Astrocyte (in vitro differentiated cells and primary cell): ENCODE data around the gene MRPS25. TPM values are rescaled to one million over a fixed set of nuclear protein-coding genes. Genes with fewer than 3 reads are reported as not detected.

Experiments used
- DNase-seq: peaks from one replicate; pipeline ENCODE4 v3.0.0-alpha.2; 2010; ENCODE audit warnings: low read depth
- FAIRE-seq: peaks from 2 replicates; lab custom pipeline; 2011; peaks lifted over from hg19 to GRCh38; lab: Jason Lieb, UNC
- H2AFZ ChIP-seq: 2 replicates; pipeline ENCODE4 v1.6.0; 2012; ENCODE audit warnings: low read depth, low read length, inconsistent platforms
- H3K27ac ChIP-seq: 2 replicates; pipeline ENCODE4 v1.5.1; 2011; ENCODE audit warnings: low read depth, low read length, inconsistent platforms
- H3K27me3 ChIP-seq: 2 replicates; pipeline ENCODE4 v1.6.0; 2011; ENCODE audit warnings: low read length, inconsistent platforms; ENCODE audit not compliant: insufficient read depth
- H3K36me3 ChIP-seq: 2 replicates; pipeline ENCODE4 v1.5.1; 2011; ENCODE audit warnings: low read length, inconsistent platforms; ENCODE audit not compliant: insufficient read depth
- H3K4me1 ChIP-seq: 2 replicates; pipeline ENCODE4 v1.5.1; 2011; ENCODE audit warnings: low read length, inconsistent platforms; ENCODE audit not compliant: insufficient read depth
- H3K4me2 ChIP-seq: 2 replicates; pipeline ENCODE4 v1.6.0; 2012; ENCODE audit warnings: low read length, inconsistent platforms
- H3K4me3 ChIP-seq: 2 replicates; pipeline ENCODE4 v1.5.1; 2011; ENCODE audit warnings: low read depth, mild to moderate bottlenecking, low read length, inconsistent platforms; ENCODE audit not compliant: insufficient read depth
- H3K79me2 ChIP-seq: 2 replicates; pipeline ENCODE4 v1.6.0; 2012; ENCODE audit warnings: mild to moderate bottlenecking, low read length, inconsistent platforms; ENCODE audit not compliant: insufficient read depth
- H3K9ac ChIP-seq: 2 replicates; pipeline ENCODE4 v1.6.0; 2012; ENCODE audit warnings: mild to moderate bottlenecking, low read length, inconsistent platforms
- H3K9me3 ChIP-seq: 2 replicates; pipeline ENCODE4 v1.5.1; 2012; ENCODE audit warnings: low read depth, mild to moderate bottlenecking, low read length, inconsistent platforms; ENCODE audit not compliant: insufficient read depth
- H4K20me1 ChIP-seq: 2 replicates; pipeline ENCODE4 v1.6.0; 2012; ENCODE audit warnings: low read length, inconsistent platforms; ENCODE audit not compliant: insufficient read depth
- H3K27ac Mint-ChIP-seq: one replicate; pipeline ENCODE4 v1.8.0; 2021; ENCODE audit warnings: mild to moderate bottlenecking, mixed read lengths; ENCODE audit not compliant: unreplicated experiment
- H3K27me3 Mint-ChIP-seq: one replicate; pipeline ENCODE4 v1.8.0; 2021; ENCODE audit warnings: low read depth, mixed read lengths; ENCODE audit not compliant: unreplicated experiment
- H3K36me3 Mint-ChIP-seq: one replicate; pipeline ENCODE4 v1.8.0; 2021; ENCODE audit warnings: low read depth, mixed read lengths; ENCODE audit not compliant: unreplicated experiment
- H3K4me1 Mint-ChIP-seq: one replicate; pipeline ENCODE4 v1.8.0; 2021; ENCODE audit warnings: low read depth, mixed read lengths; ENCODE audit not compliant: unreplicated experiment
- H3K4me3 Mint-ChIP-seq: one replicate; pipeline ENCODE4 v1.8.0; 2021; ENCODE audit warnings: mild to moderate bottlenecking, moderate library complexity, mixed read lengths; ENCODE audit not compliant: unreplicated experiment
- H3K9me3 Mint-ChIP-seq: one replicate; pipeline ENCODE4 v1.8.0; 2021; ENCODE audit warnings: mild to moderate bottlenecking, mixed read lengths; ENCODE audit not compliant: unreplicated experiment
- EZH2 ChIP-seq: IDR thresholded peaks from 2 replicates; pipeline ENCODE4 v1.6.1; 2012; ENCODE audit warnings: mild to moderate bottlenecking, low read length, inconsistent platforms; ENCODE audit not compliant: insufficient read depth
- total RNA-seq: library from RNA; stranded (reverse); gene quantifications from 2 replicates; pipeline ENCODE4 v1.2.1, GENCODE V29; 2021
- TF ChIP-seq, protein P1 (sequence below): IDR thresholded peaks from 2 replicates; pipeline ENCODE4 v1.5.1; 2011; ENCODE audit warnings: low read depth, mild to moderate bottlenecking, inconsistent platforms, low read length, moderate library complexity; ENCODE audit not compliant: insufficient read depth

Gene MRPS25
- total RNA-seq, 1 donor from 2014 or later: 38.9 TPM

DNA sequence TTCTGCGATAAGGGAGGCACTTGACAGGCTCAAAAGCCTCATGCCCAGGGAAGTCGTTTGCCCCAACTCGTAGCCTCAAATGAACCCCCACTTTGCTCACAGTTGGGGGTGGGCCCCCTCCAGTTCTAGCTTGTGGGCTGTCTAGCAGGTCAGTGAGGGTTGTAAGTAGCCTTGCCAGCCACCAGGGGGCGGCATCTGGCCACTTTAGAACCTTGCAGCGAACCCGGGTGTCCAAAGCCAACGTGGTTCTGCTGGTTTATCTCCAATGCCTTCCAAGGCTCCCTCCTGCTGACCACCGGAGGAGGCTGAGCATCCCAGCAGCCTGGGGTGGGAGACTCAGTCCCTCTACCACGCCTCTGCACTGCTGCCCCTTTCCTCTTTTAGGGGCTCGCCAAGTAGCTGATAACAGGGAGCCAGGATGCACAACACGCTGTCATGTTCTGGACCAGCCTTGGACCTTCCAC, 43.0 kb upstream of the MRPS25 start:
- Histone ChIP-seq H3K9ac (no peak overlapping the region), H3K4me2 (no peak overlapping the region), H3K4me1 (no peaks in the 10 kb centered on the region), H3K79me2 (no peaks in the 10 kb centered on the region), H3K4me3 (no peak overlapping the region), H3K9me3 (no peaks in the 10 kb centered on the region), H3K27ac (no peak overlapping the region), H3K27me3 (peaks cover 5% of the 10 kb centered on the region), H3K36me3 (no peaks in the 10 kb centered on the region), H4K20me1 (no peaks in the 10 kb centered on the region), H2AFZ (no peak overlapping the region)
- Mint-ChIP-seq H3K27me3 (peaks cover 6% of the 10 kb centered on the region), H3K27ac (no peak overlapping the region), H3K4me1 (no peaks in the 10 kb centered on the region), H3K36me3 (no peaks in the 10 kb centered on the region), H3K9me3 (no peaks in the 10 kb centered on the region), H3K4me3 (no peak overlapping the region)
- FAIRE-seq: no peak
- TF ChIP-seq, protein P1, sequence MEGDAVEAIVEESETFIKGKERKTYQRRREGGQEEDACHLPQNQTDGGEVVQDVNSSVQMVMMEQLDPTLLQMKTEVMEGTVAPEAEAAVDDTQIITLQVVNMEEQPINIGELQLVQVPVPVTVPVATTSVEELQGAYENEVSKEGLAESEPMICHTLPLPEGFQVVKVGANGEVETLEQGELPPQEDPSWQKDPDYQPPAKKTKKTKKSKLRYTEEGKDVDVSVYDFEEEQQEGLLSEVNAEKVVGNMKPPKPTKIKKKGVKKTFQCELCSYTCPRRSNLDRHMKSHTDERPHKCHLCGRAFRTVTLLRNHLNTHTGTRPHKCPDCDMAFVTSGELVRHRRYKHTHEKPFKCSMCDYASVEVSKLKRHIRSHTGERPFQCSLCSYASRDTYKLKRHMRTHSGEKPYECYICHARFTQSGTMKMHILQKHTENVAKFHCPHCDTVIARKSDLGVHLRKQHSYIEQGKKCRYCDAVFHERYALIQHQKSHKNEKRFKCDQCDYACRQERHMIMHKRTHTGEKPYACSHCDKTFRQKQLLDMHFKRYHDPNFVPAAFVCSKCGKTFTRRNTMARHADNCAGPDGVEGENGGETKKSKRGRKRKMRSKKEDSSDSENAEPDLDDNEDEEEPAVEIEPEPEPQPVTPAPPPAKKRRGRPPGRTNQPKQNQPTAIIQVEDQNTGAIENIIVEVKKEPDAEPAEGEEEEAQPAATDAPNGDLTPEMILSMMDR: peak; percentile 79
- no peak for TF ChIP-seq EZH2
- DNase-seq: peak; percentile 33

- FAIRE-seq: no peak
These were observed 42.2 kb upstream of the MRPS25 start for GRCh38 chr3:15107075-15107947.

More at GRCh38 chr3:15107075-15107947, 42.2 kb upstream of the MRPS25 start:
- Mint-ChIP-seq H3K9me3 (no peaks in the 10 kb centered on the region), H3K36me3 (no peaks in the 10 kb centered on the region), H3K4me3 (no peak overlapping the region), H3K27ac (no peak overlapping the region), H3K27me3 (peaks cover 5% of the 10 kb centered on the region), H3K4me1 (no peaks in the 10 kb centered on the region)
- DNase-seq: no peak
- Histone ChIP-seq H3K9ac (no peak overlapping the region), H3K27ac (no peak overlapping the region), H4K20me1 (no peaks in the 10 kb centered on the region), H3K4me3 (no peak overlapping the region), H3K36me3 (no peaks in the 10 kb centered on the region), H2AFZ (no peak overlapping the region), H3K4me1 (no peaks in the 10 kb centered on the region), H3K9me3 (no peaks in the 10 kb centered on the region), H3K79me2 (no peaks in the 10 kb centered on the region), H3K4me2 (no peak overlapping the region), H3K27me3 (peaks cover 5% of the 10 kb centered on the region)
- no peak for TF ChIP-seq EZH2
- TF ChIP-seq, protein P1: no peak
